GM19328 (cell line): ENCODE results near the gene TRIM17.
"Not testable (repeated sequence)": the region's sequence is repeated elsewhere in the genome, so short reads cannot be mapped to it uniquely, and the experiment has no call there.

Experiments
- ATAC-seq: cut with Tn5 transposase; IDR thresholded peaks from one replicate; pipeline ENCODE4 v1.9.1; 2021; ENCODE audit warnings: mild to moderate bottlenecking, moderate library complexity; ENCODE audit not compliant: unreplicated experiment

The TRIM17 gene

DNA sequence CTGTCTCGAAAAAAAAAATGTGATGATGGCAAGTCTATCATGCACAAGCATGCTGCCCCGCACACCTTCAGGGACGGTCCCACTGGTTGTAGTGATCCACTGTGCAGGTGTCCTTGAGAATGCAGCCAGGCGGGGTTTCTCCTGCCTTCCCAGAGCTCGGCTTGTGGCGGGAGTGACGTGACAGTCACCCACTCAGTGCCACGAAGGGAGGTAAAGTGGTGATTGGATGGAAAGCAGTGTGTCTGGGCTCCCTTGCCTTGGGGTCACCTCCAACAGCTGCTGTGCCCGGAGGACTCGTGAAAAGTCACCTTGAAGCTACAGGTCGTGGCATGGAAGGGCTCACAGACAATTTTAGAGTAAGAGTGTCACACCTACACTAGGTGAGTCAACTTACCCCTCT is 33.5 kb upstream of the TRIM17 start:
- ATAC-seq, result no peak

DNA sequence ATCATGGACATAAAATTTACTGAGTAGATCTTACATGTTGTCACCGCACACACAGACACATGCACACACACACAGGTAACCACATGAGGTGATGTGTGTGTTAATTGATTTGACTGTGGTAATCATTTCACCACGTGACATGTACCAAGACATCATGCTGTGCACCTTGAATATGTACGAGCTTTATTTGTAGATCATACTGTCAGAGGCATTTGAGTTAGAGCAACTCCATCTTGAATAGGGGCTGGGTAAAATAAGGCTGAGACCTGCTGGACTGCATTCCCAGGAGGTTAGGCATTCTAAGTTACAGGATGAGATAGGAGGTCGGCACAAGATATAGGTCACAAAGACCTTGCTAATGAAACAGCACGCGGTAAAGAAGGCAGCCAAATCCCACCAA is 31.7 kb upstream of the TRIM17 start:
- no peak for ATAC-seq

DNA sequence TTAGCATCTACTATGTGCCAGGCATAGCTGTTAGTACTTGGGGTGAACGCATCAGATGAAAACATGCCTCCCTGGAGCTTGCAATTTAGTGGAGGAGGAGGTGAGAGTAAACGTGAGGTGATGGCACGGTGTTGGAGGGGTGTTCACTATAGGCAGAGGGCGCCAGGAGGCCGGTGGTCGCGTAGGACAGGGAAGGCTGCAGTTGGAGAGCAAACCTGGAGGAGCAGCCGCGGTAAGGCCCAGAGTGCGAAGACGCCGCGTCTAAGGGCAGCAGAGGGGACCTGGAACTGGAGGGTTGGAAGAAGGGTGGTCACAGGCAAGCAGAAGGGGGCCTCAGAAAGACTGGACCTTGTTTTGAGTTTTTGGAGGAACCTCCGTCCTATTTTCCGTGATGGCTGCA is 30.2 kb upstream of the TRIM17 start:
- no peak for ATAC-seq

DNA sequence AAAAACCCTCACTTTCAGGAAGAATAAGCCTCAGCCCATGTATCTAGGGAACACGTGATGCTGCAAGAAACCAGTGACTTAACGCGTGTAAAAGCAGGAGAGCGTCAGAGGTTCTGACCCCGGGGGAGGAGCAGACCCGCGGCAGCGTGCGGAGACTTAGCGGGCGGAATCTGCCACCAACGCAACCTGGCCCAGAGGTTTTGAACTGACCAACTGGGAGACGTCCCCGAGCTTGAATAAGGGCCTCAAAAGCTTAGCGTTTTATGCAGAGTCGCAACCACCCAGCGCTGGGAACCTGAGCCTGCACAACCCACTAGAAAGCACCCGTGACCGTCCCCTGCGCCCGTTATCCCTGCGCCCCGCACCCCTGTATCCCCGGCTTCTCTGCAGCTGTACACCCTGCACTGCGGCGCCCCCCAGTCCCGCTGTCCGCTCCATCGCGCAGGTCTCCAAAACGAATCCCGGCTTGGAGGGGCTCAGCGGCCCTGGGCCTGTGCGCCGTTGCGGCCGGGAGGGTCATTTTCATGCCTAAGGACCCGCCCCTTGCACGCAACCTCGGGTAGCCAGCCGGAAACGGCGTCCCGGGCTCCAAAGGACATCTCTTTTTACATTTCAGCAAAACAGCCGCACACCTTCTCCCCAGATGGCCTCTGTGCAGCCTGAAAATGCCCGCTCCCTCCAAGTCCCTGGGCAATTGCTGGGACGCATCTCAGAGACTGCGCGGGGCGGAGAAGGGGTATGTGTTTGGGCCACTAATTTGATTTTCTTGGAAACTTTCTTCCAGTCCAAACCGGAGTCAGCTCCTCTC is 29.4 kb upstream of the TRIM17 start:
- no peak for ATAC-seq

DNA sequence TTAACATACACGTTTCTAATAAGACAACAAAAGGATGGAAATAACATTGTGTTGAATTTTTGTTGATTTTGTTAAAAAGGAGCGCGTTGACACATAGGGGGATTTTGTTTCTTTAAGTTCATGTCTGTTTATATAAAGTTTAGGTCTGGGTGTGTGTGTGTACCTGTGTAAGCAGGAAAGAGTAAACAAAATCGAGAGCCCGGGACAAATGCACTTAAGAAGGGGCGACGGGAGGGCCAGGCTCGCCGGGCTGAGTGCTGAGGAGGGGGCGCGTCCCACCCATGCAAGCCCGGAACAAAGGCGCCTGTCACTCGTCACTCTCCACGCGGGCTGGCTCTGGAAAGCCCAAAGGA is 28.8 kb upstream of the TRIM17 start:
- no peak for ATAC-seq

DNA sequence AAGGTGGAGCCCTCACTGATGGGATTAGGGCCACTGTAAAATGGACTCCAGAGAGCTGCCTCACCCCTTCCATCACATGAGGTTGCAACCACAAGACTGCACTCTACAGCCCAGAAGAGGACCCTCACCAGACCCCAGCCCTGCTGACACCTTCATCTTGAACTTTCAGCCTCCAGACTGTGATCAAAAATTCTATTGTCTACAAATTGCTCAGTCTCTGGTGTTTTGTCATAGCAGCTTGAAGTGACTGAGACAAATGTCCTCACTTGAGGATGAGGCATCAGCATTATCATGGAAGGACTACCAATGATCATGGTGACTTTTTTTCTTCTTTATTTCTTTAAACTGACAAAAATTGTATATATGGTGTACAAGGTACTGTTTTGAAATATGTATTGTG is 26.7 kb upstream of the TRIM17 start:
- ATAC-seq, result no peak

DNA sequence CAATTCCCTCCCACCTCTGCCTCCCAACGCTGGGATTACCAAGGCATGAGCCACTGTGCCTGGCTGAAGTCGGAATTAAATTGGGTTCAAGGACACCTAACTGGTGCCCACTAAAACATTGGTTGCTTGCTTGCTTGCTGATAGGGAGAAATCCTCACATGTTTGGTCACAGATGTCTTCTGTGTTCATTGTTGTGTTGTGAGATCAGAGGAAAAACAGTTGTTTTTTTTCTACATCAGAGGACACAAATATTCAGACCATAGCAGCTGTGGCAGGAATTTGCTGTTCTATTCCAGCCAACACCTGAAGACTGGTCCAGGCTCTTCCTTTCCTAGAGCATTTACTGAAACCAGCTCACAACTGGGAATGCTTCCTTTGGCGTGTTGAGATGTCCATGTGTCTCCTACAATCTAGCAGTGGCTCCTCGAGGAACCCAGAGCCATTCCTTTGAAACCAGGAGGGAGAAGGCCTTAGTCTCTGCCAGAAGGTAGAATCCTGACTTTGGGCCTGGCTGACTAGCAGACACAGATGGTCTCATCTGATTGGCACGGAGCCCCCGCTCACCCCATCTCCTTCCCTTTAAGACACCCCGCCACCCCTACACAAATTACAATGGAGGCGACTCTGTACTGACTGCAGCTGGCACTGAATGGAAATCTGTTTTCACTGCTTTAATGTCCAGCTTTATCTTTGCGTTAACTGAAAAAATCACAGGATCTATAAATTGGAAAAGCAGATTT is 24.3 kb upstream of the TRIM17 start:
- no peak for ATAC-seq

DNA sequence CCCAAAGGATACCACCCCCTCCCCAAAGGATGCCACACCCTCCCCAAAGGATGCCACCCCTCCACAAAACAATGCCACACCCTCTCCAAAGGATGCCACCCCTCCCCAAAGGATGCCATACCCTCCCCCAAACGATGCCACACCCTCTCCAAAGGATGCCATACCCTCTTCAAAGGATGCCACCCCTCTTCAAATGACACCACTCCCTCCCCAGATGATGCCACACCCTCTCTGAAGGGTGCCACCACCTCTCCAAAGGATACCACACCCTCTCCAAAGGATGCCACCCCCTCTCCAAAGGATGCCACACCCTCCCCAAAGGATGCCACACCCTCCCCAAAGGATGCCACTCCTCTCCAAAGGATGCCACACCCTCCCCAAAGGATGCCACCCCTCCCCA is 21.6 kb upstream of the TRIM17 start:
- ATAC-seq, result no peak

DNA sequence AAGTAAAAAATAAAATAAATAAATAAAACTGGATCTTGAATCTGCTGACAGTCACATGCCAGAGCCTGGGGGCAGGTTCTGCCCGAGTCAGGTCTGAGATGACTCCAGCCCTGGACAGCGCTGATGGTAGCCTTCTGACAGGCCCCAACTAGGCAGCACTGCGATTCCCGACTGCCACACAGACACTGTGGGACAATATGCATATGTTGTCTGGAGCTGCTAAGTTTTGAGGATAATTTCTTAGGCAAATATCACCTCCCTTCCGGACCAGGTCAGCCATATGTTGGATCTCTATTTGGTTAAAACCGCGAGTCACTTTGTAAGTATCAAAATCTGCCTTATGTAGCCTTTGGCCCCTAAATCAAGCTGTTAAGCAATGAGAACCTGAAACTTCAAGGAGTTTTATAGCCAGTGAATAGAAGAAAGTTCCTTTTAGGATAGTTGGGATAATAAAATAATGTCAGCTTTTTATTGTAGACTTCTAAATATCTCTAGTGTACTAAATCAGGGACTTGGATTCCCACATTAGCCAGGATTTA is 20.8 kb upstream of the TRIM17 start:
- no peak for ATAC-seq

DNA sequence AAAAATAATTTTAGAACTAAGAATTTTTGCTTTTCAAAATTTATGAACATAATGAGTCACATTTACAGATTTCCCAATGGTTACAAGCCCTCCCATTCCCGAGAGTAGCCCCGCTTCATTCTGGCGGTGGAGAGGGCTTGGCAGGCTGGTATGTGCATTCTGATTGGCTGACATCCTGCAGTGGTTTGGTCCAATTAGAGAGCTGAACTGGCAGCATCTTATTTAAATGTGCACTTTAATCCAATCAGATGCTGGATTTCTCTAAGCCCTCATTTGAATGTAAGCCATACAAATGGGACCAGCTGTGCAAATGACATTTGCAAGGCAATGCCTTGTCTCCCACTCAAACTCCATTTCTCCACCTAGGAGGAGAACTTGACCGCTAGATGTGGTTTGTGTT is 18.0 kb upstream of the TRIM17 start:
- ATAC-seq, result no peak

DNA sequence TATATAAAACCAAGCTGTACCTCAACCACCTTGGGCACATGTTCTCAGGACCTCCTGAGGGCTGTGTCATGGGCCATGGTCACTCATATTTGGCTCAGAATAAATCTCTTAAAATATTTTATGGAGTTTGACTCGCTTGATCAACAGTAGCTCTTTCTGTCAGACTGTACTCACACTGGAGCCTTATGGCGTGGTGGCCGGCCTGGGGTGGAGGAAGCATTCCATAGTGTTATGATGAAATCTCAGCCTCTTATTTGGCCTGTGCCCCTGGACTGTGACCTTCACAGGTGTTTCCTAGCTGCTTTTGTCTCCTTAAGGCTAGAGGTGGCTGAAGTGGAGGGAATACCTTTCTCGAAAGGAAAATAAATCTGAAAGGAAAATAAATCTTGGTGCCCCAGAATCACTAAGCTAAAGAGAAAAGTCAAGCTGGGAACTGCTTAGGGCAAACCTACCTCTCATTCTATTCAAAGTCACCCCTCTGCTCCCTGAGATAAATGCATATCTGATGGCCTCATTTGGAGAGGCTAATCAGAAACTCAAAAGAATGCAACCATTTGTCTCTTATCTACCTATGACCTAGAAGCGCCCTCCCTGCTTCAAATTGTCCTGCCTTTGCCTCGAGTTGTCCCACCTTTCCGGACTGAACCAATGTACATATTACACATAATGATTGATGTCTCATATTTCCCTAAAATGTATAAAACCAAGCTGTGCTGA is 16.8 kb upstream of the TRIM17 start:
- not testable (repeated sequence) for ATAC-seq

DNA sequence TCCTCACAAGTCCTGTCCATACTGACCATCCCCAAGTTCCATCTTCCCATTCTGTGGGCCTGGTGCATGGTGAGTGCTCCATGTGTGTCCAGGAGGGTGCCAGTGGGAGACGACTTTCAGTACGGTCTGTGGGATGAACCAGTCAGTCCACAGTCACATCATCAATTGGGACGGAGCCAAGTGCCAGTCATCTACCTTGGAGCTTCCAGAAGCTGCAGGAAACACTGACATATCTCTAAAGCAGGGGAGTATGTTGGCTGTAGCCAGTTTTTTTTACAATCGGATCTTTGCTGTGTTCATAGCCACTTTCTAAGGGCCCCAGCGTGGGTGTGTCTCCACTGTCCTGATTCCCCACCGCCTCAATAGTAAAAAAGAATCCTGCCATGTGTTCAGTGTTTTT is 13.6 kb upstream of the TRIM17 start:
- ATAC-seq, result no peak

DNA sequence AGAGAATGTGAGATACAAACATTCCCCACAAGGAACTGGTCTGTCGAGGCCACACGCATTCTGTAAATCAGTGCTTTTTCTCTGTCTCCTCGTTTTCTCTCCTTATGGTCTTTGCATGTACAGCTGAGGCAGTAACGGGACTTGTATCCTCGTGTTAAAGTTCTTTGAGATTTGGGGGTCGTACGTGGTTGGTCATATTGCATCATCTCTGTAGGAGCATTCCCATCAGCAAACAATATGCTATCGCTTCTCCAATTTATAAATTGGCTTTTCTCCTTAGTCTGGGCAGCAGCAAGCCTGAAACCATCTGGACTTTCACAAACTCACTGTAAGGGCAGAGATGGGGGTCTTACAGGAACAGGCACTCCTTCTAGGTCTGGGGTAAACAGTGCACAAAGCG is 13.0 kb upstream of the TRIM17 start:
- ATAC-seq, result no peak

DNA sequence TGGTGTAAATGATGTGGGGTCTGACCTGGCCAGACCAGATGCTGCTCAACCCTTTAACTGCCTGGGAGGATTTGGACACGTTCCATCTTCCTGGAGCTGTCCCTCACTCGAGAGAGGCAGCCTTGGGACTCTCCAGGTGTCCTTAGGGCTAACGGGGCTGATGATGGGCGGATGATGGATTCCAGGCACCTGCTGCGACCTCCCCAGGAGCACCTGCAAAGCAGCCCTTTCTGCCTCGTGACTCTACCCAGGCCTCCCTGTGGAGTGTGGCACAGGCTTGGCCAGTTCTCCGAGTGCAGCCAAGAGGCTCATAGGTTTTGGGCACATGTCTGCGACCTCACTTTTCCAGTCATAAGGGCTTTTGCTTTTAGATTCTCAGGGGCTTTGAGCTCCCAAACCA is 12.3 kb upstream of the TRIM17 start:
- no peak for ATAC-seq

DNA sequence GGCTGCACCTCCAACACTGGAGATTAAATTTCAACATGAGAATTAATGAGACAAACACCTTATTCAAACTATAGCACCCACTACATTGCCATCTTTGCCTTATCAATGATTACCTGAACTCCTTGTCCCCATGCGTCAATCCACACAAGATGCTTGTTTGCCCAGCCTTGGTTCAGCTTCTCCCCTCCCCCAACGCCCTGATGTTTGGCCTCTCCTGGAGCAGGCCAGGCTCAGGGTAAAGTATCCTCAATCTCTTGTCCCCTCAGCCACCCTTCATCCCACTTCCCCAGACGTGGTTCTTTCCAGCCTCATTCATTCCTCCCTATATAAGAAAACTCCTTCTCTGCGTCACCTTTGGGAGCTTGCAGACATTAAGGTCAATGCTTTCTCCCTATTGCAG is 11.8 kb upstream of the TRIM17 start:
- ATAC-seq, result no peak

DNA sequence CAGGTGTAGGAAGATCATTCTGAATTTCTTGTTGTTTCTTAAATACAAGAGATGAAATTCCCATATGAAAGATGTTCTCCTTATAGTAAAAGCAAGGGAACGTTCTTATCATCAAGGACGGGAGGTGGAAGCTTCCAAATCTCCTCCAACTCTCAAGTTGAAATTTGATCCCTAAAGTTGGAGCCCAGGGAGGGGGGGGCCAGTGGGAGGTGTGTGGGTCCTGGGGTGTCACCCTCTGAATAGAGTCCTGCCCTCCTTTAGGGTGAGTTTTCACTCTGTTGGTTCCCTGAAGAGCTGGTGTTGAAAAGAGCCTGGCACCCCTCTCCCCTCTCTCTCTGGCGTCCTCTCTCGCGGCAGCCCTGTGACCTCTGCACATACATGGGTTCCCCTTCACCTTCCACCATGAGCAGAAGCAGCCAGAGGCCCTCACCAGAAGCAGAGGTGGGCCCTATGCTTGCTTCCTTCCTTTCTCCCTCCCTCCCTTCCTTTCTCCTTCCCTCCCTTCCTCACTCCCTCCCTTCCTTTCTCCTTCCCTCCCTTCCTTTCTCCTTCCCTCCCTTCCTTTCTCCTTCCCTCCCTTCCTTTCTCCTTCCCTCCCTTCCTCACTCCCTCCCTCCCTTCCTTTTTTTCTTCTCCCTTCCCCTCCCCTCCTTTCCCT is 10.0 kb upstream of the TRIM17 start:
- ATAC-seq, result no peak

DNA sequence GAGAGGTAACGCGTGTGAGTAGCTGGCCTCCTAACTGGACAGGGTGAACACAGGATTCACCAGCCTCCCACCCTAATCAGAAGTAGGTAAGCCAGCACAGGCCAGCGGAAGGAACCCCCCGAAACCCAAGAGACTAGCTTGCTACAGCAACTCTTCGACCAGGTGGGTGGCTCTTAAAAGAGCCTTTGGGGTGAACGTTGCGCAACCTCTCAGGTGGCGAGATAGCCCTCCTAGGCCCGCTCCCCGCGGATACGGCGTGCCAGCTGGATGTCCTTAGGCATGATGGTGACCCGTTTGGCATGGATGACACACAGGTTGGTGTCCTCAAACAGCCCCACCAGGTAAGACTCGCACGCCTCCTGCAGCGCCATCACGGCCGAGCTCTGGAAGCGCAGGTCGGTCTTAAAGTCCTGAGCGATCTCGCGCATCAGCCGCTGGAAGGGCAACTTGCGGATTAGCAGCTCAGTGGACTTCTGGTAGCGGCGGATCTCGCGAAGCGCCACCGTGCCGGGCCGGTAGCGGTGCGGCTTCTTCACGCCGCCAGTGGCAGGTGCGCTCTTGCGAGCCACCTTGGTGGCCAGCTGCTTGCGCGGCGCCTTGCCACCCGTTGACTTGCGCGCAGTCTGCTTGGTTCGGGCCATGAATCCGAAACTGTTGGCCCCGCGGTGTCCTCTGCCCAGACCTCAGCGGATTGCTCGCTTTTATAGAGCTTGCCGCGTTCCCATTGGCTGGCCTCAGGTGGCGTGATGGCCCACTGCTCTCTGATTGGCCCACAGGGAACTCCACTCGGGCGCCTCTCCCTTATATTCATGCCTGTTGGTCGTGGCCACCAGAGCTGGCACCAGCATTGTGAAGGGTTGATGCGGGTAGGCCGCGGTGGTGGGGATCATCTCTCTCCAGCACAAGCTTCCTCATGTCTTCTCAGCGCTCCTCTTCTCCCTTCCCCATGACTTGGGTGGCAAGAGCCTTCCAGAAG is 8.3 kb upstream of the TRIM17 start:
- ATAC-seq, result no peak

DNA sequence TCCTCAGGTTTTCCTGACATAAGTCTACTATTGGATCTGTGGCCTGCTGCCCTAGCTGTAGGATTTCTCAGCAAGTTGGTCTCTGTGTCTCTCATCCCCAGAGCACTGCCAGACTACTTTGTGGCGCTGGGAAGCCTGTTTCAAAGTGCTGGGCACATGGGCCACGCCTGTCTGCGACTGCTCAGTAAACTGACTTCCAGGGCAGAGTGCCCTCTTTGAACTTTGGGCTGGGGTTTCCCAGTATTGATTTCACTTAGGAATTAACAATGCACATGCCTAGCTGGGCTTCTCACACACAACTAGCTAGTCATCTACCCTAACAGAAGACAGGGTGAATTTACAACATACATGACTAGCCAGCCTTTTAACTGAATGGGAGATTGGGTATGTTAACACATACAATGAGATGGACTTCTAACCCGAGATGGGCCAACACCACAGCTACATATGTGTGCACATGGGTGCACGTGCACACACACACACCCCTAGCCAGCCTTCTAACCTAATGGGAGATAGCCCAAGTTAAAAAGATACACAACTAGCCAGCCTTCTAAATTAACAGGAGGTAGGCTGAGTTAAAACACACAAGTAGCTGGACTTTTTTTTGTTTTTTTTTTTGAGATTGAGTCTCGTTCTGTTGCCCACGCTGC is 6.9 kb upstream of the TRIM17 start:
- no peak for ATAC-seq

DNA sequence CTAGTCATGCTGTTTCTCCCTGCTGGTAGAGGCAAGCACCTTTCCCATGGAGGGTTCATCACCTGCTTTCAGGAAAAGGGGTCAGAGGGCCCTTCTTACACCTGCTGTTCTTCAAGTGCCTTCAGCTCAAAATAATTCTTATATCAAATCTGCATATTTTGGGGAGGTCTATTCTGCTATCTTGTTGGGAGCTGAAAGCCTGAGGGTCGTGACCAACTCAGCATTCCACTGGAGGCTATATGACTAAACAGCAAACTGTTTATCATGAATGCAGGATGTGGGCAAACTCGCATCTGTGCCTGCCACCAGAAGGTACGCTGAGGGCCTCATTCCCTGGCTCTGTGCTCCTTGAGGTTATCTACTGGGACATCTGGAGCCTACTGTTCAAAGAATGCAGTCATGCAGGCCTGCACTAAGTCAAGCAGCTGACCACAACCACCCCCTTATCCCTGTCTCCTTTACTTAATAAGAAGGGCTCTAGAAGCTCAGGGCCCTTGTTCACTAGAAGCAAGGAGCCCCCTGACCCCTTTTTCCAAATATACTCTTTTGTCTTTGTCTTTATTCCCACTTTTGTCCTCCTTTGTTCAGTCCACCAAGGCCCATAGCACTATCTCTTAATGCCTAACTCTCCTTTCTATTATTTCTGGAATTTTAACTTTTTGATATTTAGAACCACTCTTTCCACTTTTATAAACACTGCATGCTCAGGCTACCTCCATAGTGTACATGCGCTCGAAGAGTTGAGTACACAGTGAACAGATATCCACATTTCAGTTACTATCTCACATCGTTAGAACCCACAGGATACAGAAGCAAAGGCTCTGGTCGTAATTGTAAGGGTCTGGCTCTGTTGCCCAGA is 4.5 kb upstream of the TRIM17 start:
- no peak for ATAC-seq
